ENCODE data around the gene MYG1. TPM values are rescaled to one million over a fixed set of nuclear protein-coding genes. Genes with fewer than 3 reads are reported as not detected.

Gene MYG1
- total and polyA plus RNA-seq, 8 donors: 16.0 to 120 (median 31.9) TPM

DNA sequence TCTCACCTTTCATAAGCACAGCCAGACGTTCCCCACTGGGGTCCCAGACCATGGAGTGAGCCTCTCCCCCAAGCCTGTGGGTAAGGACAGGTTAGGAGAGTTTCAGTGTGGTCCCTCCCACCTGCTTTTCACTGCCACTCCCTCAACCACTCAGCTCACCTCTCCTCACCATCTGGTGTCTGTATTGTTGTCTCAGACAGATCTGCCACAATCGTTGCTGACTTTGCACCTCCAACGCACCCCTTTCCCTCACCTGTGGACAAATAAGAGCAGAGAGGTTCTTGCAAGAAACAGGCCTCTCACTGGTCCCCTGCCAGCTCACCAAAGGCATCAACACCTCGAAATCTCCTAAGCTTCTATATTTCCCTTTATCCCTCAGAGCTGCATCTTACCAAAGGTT is 8.8 kb downstream of the MYG1 start:
- WGBS, 5 donors: 57 to 70% (median 66%) methylated on average over 4 of the region's 4 CpGs
- no peak for TF ChIP-seq POLR2A (IDR thresholded peaks at IDR 0.05)
- no peak for TF ChIP-seq POLR2AphosphoS5 (IDR thresholded peaks at IDR 0.05)
- TF ChIP-seq EP300 (IDR thresholded peaks at IDR 0.05): no peak
- TF ChIP-seq, protein P1, sequence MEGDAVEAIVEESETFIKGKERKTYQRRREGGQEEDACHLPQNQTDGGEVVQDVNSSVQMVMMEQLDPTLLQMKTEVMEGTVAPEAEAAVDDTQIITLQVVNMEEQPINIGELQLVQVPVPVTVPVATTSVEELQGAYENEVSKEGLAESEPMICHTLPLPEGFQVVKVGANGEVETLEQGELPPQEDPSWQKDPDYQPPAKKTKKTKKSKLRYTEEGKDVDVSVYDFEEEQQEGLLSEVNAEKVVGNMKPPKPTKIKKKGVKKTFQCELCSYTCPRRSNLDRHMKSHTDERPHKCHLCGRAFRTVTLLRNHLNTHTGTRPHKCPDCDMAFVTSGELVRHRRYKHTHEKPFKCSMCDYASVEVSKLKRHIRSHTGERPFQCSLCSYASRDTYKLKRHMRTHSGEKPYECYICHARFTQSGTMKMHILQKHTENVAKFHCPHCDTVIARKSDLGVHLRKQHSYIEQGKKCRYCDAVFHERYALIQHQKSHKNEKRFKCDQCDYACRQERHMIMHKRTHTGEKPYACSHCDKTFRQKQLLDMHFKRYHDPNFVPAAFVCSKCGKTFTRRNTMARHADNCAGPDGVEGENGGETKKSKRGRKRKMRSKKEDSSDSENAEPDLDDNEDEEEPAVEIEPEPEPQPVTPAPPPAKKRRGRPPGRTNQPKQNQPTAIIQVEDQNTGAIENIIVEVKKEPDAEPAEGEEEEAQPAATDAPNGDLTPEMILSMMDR (IDR thresholded peaks at IDR 0.05): no peak
- Histone ChIP-seq H3K27ac (no peak overlapping the region), H3K4me1 (peaks cover 0 to 4% (median 3%) of the 10 kb centered on the region in 4 donors), H3K4me3 (no peak overlapping the region), H3K36me3 (peaks cover 51 to 95% (median 89%) of the 10 kb centered on the region in 4 donors), H3K9me3 (no peaks in the 10 kb centered on the region), H3K27me3 (no peaks in the 10 kb centered on the region)
- intact Hi-C loops (cut with DNase I; ENCODE audit: low total_unique reads): no loop called here
- DNase-seq: no peak

DNA sequence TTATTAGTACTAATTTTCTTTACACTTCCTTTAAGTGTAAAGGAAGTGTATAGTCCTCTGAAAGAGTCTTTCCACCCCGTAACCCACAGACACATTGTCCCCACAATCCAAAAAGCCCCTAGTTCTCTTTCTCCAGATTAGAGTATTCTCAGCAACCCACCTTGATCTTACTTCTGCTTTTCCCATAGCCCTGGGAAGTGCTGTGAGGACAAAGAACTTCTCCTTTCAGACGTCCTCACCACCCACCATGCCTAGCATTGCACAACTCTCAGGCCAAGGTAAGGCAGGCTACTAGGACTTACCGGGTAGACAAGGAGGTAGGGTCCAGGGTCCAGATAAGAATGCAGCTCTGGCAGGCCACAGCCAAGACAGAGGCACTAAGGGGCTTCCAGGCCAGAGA is 14.5 kb downstream of the MYG1 start:
- peaks cover 32 to 95% (median 85%) of the 10 kb centered on the region in 4 donors for H3K36me3 ChIP-seq
- H3K27ac ChIP-seq: no peak overlapping the region
- H3K27me3 ChIP-seq: no peaks in the 10 kb centered on the region
- intact Hi-C loops (cut with DNase I; ENCODE audit: low total_unique reads): no loop called here
- WGBS, 5 donors: 49 to 62% (median 57%) methylated on average over 3 of the region's 3 CpGs
- H3K4me1 ChIP-seq: peaks cover 0 to 6% (median 2%) of the 10 kb centered on the region in 4 donors
- H3K9me3 ChIP-seq: no peaks in the 10 kb centered on the region
- DNase-seq: no peak
- H3K4me3 ChIP-seq: no peak overlapping the region
- TF ChIP-seq, protein P1 (IDR thresholded peaks at IDR 0.05): no peak
- TF ChIP-seq EP300 (IDR thresholded peaks at IDR 0.05) (no peak), POLR2A (IDR thresholded peaks at IDR 0.05) (no peak)

DNA sequence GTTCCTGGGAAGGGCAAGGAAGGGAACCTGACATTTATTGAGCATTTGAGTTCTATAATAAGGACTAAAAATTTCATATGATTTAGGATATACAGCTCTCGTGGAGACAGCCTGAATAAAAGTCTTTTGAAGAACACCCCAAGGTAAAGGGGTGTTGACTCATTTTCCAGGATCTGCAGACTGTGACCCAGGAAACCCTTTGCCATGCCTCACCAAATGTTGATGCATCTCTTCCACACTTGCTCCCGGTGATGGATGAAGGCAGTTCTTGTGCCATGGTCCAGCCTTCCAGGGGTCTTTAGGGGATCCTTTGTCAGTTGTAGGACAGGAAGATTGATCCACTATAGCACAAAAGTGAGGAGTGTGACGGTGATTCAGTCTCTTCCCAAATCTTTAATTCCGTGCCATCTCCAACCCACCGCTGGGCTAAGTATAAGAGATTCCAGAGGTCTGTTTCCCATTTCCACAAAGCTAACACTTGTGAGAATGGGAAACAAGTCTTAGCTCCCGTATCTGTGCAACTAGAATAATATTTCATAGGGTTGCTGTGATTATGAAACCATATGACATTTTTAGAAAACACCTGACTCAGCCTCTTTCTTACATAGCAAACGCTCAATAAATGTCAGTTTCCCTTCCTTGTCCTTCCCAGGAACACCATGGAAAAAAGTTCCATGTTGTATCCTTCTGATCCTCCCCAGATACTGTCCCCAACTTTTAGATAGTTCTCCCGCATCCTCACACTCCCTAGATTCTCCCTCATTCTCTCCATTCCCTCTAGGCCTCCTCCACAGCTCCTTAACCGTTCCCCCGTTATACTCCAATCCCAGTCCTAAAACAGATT is 21.1 kb downstream of the MYG1 start:
- Histone ChIP-seq H3K36me3 (peaks cover 7 to 36% (median 35%) of the 10 kb centered on the region in 4 donors), H3K4me1 (peaks cover 23 to 54% (median 48%) of the 10 kb centered on the region in 4 donors), H3K9me3 (no peaks in the 10 kb centered on the region), H3K27ac (peak overlapping the region; percentile 86 to 98 (median 92)), H3K4me3 (peak overlapping the region; percentile 63 to 73 (median 68)), H3K27me3 (peaks cover 0 to 3% (median 0%) of the 10 kb centered on the region in 3 donors)
- intact Hi-C loops (cut with DNase I; ENCODE audit: low total_unique reads): no loop called here
- 32 to 46% (median 37%) methylated on average over 10 of the region's 10 CpGs for WGBS, 5 donors
- no peak for TF ChIP-seq POLR2A (IDR thresholded peaks at IDR 0.05)
- no peak for TF ChIP-seq EP300 (IDR thresholded peaks at IDR 0.05)
- no peak for TF ChIP-seq POLR2AphosphoS5 (IDR thresholded peaks at IDR 0.05)
- TF ChIP-seq, protein P1 (IDR thresholded peaks at IDR 0.05): no peak
- DNase-seq: no peak

DNA sequence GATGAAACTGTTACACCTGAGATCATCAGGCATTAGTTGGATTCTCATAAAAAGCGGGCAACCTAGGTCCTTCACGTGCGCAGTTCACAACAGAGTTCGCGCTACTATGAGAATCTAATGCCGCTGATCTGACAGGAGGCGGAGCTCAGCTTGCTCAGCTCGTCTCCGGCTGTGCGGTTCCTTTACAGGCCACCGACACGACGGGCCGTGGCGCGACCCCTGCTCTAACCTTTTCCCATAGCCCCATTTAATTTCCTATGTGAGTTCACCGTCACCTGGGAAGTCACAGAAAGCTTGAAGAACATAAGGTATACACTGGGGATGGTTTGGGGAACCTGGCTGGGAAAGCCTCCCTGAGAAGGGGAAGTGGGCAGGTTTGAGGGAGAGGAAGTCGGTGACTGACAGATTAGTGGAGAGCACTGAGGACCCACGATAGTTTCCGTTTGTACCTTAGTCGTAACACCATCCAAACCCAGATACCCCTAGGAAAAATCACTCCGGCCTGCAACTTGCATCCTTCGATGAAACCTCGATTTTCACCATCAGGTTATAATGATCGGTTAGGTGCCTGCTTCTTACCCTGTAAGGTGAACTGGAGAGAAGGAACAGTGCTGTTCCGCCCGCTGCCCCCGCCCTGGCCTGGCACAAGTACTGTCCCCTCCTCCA is 24.8 kb downstream of the MYG1 start:
- H3K9me3 ChIP-seq: no peaks in the 10 kb centered on the region
- peak; percentile 35 to 68 for DNase-seq
- 8 to 25% (median 12%) methylated on average over 25 to 28 of the region's 28 CpGs for WGBS, 5 donors
- peaks cover 0 to 6% (median 2%) of the 10 kb centered on the region in 4 donors for H3K36me3 ChIP-seq
- peaks cover 0 to 21% (median 0%) of the 10 kb centered on the region in 3 donors for H3K27me3 ChIP-seq
- intact Hi-C loops (cut with DNase I; ENCODE audit: low total_unique reads): no loop called here
- peak overlapping the region; percentile 81 to 94 (median 91) for H3K27ac ChIP-seq
- TF ChIP-seq EP300 (IDR thresholded peaks at IDR 0.05) (no peak), POLR2A (IDR thresholded peaks at IDR 0.05) (no peak), POLR2AphosphoS5 (IDR thresholded peaks at IDR 0.05) (no peak)
- TF ChIP-seq, protein P1 (IDR thresholded peaks at IDR 0.05): no peak
- peaks cover 23 to 53% (median 52%) of the 10 kb centered on the region in 4 donors for H3K4me1 ChIP-seq
- H3K4me3 ChIP-seq: peak overlapping the region; percentile 52 to 70 (median 62)
